ENCODE measurements around the gene HELZ.

- TF ChIP-seq CTCF (IDR thresholded peaks at IDR 0.05; ENCODE audit: extremely low read depth in 1 of 2, insufficient read depth in 1 of 2, low read depth in 1 of 2, low read length in 2 of 2) (no peak), POLR2A (IDR thresholded peaks at IDR 0.05; ENCODE audit: low read depth, low read length) (no peak), MAX (IDR thresholded peaks at IDR 0.05; ENCODE audit: insufficient read depth, insufficient read length) (no peak), EZH2 (IDR thresholded peaks at IDR 0.05; ENCODE audit: borderline replicate concordance, low read depth, low read length, severe bottlenecking) (no peak), POLR2AphosphoS5 (IDR thresholded peaks at IDR 0.05; ENCODE audit: insufficient read depth, low read depth, low read length) (no peak), MYC (IDR thresholded peaks at IDR 0.05; ENCODE audit: low read depth, low read length) (no peak), GATA2 (IDR thresholded peaks at IDR 0.05; ENCODE audit: insufficient read depth, insufficient read length, low read depth, low read length) (no peak)
Measured at GRCh38 chr17:67130768-67131167, 114.2 kb downstream of the HELZ start.
